GM18505 (cell line): ENCODE data around the gene NAALADL2.

ENCODE experiments used
- ATAC-seq: cut with Tn5 transposase; IDR thresholded peaks from one replicate; pipeline ENCODE4 v1.9.1; 2021; ENCODE audit not compliant: unreplicated experiment
- POLR2A ChIP-seq: IDR thresholded peaks from 4 replicates; pipeline ENCODE4 v1.6.1; 2011; ENCODE audit warnings: borderline replicate concordance; ENCODE audit not compliant: insufficient read depth, insufficient read length; ENCODE audit errors: extremely low read depth

NAALADL2 gene

GRCh38 chr3:175475765-175476164, 616.6 kb downstream of the NAALADL2 start:
- ATAC-seq: no peak
- TF ChIP-seq POLR2A: no peak

DNA sequence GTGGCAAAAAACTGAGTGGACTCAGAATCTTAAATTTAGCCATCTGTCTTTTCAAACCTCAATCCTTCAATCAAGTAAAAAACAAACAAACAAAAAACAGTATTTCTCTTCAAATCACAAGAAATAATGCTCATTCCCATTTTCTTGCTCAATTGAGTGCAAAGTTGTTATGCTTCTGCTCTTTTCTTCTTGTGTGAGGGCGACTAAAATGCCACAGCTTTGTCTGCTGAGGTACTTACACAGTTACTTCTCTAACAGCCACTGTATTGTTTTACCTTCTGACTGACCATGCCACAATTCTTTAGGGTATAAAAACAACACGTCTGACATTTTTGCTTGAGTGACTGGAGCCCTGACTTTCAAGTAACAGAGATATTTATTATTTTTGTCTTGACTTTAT, 617.4 kb downstream of the NAALADL2 start:
- ATAC-seq: no peak
- TF ChIP-seq POLR2A: no peak

DNA sequence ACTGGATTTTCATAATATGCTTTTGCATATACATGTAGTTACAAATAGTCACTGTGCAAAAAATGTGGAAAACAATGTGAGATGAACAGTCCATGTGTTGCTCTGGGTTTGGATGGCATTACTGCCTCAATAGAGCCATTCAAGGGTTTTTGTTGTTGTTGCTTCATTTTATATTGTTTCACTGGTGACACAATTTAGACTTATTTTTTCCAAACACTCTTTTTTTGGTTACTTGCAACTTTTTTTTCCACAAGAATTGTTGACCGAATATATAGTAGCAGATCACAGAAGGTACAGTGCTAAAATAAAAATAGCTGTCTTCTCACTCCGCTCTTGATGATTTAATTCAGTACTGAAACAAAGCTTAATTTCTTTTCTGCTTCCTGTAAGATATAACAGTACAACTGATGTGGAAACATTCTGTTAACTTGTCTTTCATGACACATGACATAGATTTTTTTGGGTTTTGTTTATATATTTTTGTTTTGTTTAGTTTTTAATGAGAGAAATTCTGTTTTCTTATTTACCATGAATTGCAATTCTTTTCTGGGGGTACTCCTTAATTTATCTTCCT, 618.6 kb downstream of the NAALADL2 start:
- no peak for TF ChIP-seq POLR2A
- peak; percentile 99 for ATAC-seq

GRCh38 chr3:175478301-175478700, 619.2 kb downstream of the NAALADL2 start:
- TF ChIP-seq POLR2A: no peak

DNA sequence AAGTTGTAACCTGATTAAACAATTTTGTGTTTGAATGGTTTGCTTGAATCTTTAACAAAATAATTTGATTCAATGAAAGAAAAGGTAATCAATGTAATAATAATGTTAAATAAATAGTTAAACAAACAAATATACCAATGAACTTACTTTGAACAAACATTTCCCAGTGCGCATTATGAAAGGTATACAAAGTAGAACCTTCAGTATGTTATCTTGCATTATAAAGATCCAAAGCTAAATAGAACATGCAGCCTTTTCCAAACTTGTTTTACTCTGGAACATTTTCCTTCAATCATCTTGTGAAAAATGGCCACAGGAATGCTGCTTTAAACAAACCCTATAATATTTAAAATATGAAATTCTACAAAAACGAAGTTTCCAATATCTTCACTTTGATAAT, 620.0 kb downstream of the NAALADL2 start:
- TF ChIP-seq POLR2A: no peak

More at GRCh38 chr3:175478301-175478700, 619.2 kb downstream of the NAALADL2 start:
- ATAC-seq: no peak

DNA sequence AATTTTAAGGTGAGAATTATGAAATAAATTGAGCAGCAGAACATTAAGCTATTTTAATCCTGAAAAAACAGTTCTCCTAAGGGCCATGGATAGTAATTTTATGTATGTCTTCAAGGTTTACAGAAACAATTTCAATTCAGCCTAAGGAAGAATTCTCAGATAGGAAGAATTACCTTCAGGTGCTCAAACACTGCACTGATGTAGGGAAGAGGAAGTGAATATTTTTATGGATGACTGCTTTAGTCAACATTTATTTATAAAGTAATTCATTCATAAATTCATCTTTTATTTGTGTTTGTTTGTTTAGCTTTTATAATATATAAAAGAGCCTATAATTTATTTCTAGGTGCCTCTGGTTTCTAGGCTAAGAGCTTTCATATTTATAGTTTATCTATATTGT, 620.7 kb downstream of the NAALADL2 start:
- TF ChIP-seq POLR2A: no peak
- no peak for ATAC-seq

More for the DNA sequence above, 620.0 kb downstream of the NAALADL2 start:
- ATAC-seq: no peak

GRCh38 chr3:175484666-175485065, 625.5 kb downstream of the NAALADL2 start:
- TF ChIP-seq POLR2A: no peak
- peak; percentile 39 for ATAC-seq

- no peak for TF ChIP-seq POLR2A
- no peak for ATAC-seq
These were observed 626.3 kb downstream of the NAALADL2 start for GRCh38 chr3:175485436-175485835.

GRCh38 chr3:175486255-175486654, 627.1 kb downstream of the NAALADL2 start:
- peak; percentile 56 for ATAC-seq
- TF ChIP-seq POLR2A: no peak

GRCh38 chr3:175489406-175489805, 630.3 kb downstream of the NAALADL2 start:
- peak; percentile 61 for ATAC-seq
- TF ChIP-seq POLR2A: no peak

GRCh38 chr3:175493301-175493700, 634.2 kb downstream of the NAALADL2 start:
- no peak for TF ChIP-seq POLR2A

GRCh38 chr3:175495331-175495730, 636.2 kb downstream of the NAALADL2 start:
- ATAC-seq: peak; percentile 98
- TF ChIP-seq POLR2A: no peak

More at GRCh38 chr3:175493301-175493700, 634.2 kb downstream of the NAALADL2 start:
- ATAC-seq: no peak

DNA sequence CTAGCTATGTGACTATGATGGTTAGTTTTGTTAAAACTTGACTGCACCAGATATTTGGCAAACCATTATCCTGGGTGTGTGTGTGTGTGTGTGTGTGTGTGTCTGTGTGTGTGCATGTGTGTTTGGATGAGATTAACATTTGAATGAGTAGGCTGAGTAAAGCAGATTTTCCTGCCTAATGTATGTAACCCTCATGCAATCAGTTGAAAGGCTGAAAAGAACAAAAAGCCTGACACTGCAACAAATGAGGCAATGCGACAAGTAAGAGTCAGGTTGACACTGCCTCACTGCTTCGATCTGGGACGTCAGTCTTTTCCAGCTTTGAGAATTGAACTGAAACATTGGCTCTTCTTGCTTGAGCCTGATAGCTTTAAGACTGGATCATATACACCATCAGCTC, 643.0 kb downstream of the NAALADL2 start:
- ATAC-seq: no peak
- no peak for TF ChIP-seq POLR2A

GRCh38 chr3:175511219-175511785, 652.2 kb downstream of the NAALADL2 start:
- no peak for ATAC-seq
- no peak for TF ChIP-seq POLR2A
